HG03378 (cell line): ENCODE results near the gene FLII.

Experiments used
- ATAC-seq: cut with Tn5 transposase; IDR thresholded peaks from one replicate; pipeline ENCODE4 v1.9.1; 2021; ENCODE audit warnings: mild to moderate bottlenecking, moderate library complexity; ENCODE audit not compliant: unreplicated experiment

FLII gene

GRCh38 chr17:18260332-18261145 lies 2.0 kb upstream of the FLII start, which contains the start of gene MIEF2:
MIEF2 (plus strand) TSS chr17:18260662; CDS start chr17:18262721, 2,059 bp downstream.
- peak; percentile 72 for ATAC-seq

DNA sequence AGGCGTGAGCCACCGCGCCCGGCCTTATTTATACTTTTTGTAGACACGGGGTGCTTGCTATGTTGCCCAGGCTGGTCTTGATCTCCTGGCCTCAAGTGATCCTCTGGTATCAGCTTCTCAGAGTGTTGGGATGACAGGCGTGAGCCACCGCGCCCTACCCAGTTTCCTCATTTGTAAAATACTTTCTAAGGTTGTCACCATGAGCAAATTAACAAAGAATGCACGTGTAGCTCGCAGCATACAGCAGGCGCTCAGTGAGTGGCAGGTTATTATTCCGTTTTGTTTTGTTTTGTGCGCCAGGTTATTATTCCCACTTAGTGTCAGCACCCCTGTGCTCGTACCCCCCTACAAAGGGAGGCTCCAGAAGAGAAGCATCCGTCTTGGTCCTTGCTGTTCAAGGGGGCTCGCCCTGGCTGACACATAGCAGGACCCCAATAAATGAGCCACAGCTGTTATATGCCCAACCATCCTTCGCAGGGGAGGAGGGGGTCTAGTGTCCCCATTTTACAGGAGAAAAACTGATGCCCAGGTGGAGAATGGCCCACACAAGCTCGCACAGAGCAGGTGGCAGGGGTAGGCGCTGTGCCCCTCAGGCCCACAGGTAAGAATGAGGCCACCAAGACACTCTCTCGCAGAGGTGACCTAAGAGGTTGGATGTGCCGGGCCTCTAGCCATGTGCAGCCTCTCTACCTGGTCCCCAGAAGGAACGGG lies 1.2 kb upstream of the FLII start:
- ATAC-seq = no peak

- ATAC-seq = no peak
These were observed 569 bp downstream of the FLII start for GRCh38 chr17:18257982-18258355.

DNA sequence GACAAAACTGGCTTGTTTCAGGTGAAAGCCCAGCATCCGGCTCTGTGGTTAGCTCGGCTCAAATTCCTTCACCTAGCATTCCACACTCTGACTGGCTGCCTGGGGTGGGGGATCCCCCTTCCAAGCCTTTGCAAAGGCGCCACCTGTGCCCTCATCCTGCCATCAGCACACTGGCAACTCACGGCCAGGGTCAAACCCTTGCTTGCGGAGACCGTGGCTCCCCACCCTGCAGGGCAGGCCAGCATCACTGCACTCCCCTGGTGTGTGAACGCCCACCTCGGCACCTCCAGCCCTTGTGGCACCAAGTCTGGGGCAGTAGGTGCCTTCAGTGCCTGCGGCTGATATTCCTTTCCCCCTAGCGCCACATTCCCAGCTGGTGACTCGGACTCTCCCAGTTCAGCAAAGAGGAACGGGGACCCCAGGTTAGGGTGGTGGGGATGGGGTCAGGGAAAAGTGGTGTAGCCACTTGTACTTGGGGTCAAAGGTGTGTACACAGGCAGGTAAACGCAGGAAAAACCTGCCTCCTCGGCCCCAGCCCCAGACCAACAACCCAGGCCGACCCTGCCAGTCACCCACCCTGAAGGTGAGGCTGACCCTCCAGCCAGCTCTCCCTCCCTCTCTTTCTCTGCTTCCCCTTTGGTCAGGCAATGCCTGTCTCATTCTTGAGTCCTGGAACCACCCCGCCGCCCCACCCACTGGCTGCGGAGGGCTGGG lies 1.1 kb downstream of the FLII start:
- ATAC-seq = no peak

- no peak for ATAC-seq
These were observed 1.8 kb downstream of the FLII start for GRCh38 chr17:18256776-18257175.

DNA sequence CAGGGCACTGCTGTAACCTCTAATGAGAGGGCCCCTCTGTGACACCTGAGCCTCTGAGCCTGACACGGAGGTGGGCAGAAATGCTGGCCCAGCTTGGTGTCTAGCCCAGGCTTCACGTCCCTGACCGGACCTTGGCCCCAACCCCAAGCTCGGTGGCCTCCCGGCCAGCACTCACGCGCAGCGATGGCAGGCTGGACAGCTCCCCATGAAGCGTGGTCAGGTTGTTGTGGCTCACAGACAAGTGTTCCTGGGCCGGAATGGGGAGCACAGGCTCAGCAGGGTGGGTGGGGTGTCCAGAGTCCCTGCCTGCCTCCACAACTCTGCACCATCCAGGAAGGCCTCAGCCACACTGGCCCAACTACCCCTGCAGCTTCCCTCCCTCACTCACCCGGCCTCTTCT lies 2.2 kb downstream of the FLII start:
- ATAC-seq = no peak

DNA sequence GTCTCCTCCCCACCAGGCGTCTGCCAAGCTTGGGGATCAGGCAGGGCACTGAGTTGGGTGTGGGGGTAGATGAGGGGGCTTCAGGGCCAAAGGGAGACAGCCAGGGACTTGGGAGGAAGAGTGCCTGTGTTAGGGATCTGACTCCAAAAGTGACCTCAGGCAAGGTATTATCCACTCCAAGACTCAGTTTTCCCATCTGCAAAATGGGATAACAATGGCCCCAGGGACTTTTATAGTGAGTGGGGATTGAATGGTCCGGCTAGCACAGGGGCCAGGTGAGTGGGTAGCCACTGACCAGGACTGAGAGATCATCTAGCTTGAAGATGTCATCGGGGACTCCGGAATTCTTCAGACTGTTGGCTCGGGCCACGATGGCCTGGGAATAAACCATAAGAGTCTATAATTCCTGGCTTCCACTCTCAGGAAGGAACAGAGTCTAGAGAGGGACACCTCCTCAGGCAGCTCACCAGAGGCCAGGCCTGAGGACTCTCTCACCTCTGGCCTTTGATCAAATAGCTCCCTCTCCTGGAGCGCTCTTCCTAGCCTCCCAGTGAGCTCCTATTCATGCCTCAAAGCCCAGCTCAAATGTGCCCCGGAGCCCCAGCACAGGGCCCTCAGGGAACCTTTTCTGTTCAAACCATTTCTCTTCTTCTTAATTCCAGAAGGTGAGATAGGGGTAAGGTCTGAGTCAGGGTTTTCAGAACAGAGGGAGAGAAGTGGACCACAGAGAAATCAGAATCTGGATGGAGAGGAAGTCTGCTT lies 3.5 kb downstream of the FLII start:
- no peak for ATAC-seq

DNA sequence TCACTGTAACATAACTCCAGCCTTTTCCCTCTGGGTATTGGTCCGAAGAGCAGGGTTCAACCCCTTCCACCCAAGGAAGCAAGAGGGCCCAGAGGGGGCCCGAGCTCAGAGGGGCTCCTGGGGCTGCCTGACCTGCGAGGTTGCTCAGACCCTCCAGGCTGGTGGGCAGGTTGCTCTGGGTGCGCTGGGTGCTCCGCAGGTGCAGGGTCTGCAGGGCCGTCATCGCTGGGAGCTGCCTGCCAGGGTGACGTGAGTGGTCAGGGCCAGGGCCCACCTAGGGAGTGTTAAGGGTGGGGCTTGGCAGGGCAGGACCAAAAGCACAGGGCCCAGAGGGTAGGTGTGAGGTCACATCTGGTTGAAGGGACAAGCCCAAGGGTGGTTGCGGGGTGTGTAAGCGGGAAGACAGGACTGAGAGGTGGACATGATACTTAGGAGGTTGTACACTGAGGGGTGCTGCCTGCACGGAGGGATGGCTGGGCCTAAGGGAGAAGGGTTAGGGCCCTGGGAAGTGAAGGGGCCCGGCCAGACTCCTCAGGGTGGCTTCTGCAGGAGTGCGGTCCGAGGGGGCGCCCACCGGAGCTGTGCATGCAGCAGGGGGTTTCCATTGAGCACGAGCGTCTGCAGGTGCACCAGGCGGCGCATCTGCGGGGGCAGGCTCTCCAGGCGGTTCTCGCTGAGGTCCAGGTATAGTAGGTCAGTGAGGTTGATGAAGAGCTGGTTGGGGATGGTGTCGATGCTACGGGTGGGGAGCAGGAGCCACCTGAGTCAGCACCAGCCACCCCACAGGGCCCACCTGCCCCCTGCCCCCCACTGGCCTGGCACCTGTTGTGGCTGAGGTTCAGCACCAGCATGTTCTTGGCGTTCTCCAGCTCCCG lies 4.4 kb downstream of the FLII start:
- ATAC-seq = no peak

DNA sequence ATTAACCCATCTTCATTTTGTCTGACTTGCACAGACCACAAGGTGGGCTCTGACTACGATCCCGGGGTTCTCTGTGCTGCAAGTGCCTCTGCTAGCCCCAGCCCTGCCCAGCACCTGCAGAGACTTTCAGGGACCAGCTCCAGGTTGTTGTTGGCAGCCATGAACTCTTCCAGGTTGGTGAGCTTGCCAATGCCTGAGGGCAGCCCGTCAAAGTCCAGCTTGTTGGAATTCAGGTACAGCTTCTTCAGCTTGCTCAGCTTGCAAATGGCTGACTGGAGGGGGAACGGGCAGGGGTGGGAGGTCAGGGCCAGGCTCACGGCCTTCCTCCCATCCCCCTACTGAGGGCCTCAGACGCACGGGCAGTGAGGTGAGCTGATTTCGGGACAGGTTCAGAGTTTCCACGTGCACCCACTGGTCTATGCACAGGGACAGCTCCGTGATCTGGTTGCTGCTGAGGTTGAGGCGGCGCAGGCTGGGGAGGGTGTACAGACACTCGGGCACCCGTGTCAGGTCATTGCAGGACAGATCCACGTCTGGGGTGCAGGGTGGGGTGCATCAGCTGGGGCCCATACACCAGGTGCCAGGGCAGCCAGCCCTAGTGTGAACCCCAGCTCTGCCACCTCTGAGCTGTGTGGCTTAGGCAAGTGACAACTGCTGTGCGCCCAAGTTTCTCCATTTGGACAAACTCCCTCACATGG lies 5.2 kb downstream of the FLII start:
- ATAC-seq = no peak

DNA sequence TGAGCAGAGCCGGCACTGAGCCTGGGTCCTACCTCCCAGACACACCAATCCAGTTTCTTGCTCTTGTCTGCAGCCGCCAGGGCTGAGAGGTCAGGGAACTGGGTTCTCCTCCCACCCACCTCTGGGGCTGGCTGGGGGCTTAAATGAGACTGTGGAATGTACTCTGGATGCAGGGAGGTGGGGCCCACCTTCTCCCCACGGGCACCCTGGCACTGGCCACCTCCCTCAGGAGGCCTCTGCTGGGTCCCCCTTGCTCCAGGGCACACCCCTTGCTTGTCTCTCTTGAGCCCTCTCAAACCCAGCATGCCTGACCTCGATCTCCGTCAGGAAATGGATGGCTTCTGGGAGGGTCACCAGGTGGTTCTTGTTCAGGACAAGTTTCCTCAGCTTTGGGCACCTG lies 6.4 kb downstream of the FLII start:
- ATAC-seq = no peak

DNA sequence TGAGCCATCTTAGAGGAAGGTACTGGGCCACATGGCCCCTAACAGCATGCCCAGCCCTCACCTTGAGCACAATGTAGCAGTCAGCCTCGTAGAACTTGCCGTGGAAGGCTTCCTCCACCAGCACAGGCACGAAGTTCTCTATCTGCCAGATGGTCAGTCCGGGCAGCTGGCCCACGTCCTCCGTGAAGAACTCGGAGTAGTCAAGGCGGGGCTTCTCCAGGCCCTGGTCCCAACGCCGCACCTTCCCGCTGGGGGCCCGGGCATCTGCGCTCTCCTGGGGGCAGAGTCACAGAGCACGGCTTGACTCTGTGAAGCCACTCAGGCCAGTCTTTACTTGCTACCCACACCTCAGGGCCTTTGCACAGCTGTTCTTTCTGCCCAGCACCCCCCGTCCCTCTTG lies 7.3 kb downstream of the FLII start:
- ATAC-seq = no peak

- no peak for ATAC-seq
These were observed 7.8 kb downstream of the FLII start for GRCh38 chr17:18250708-18251107.

DNA sequence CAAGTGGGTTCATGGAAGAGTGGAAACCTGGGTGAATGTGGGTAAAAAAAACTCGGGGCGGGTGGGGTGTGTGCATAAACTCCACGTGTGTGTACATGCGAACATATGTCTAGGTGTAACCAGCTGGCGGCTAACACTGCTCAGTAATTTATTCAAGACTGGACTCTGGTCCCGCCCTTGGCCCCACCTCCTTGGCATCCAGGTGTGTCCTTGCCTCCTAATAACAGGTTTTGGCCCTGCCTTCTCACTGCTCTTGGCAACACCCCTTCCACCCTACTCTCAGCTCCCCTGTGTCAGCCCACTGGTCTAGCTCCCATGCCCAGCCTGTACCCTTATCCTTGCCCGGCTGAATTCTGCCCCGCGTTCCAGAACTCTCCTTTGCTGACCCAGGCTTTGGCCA lies 8.3 kb downstream of the FLII start:
- ATAC-seq = no peak

DNA sequence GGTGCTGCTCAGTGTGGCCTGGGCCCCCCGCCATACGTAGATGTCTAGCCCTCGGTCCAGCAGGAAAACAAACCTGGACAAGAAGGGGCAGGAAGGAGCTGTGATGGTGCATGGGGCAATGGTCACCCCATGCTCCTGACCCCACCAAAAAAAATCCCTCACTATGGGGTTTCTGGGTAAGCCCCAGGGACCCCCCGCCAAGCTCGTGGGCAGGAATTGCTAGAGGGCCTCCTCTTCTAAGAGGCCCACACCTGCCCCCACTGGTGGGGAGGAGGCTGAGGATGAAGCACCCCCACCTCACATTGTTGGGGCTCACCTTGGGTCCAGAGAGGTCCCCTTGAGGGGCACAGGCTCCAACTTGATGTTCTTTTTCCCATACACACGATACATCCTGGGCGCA lies 9.7 kb downstream of the FLII start:
- ATAC-seq = no peak

- ATAC-seq = no peak
These were observed 10.2 kb downstream of the FLII start for GRCh38 chr17:18248300-18248731.

- no peak for ATAC-seq
These were observed 10.9 kb downstream of the FLII start for GRCh38 chr17:18247613-18248001.

DNA sequence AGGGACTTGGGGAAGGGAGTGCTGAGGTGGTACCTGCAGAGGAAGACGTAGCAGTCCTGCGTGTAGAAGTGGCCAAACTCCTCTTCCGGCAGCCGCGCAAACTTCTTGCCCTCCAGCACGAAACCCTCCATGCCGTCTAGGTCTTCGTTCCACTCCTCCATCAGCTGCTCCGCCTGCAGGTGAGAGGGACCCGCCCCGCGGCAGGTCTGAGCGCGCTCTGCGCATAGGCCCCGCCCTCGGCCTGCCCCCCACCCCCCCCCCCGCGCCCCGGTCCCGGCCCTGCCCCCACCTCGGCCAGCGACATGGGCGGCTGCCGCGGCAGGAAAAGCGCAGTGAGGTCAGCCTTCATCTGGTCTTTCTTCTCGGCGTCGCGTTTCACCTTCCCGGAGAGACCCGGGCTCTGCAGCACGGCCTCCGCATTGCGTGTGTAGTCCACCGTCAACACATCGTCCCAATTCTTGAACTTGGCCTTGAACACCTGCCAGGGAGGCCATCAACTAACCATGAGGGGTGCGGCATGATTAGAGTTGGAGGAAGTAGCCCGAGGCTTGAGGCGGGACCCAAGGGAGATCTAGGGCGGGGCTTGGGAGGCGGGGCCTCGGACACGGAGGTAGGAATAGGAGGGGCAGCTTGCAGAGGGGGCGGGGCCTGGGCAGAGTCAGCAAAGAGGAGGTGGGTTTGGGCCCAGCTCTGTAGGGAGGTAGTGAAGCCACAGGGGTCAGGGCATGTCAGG lies 11.5 kb downstream of the FLII start:
- ATAC-seq = no peak

DNA sequence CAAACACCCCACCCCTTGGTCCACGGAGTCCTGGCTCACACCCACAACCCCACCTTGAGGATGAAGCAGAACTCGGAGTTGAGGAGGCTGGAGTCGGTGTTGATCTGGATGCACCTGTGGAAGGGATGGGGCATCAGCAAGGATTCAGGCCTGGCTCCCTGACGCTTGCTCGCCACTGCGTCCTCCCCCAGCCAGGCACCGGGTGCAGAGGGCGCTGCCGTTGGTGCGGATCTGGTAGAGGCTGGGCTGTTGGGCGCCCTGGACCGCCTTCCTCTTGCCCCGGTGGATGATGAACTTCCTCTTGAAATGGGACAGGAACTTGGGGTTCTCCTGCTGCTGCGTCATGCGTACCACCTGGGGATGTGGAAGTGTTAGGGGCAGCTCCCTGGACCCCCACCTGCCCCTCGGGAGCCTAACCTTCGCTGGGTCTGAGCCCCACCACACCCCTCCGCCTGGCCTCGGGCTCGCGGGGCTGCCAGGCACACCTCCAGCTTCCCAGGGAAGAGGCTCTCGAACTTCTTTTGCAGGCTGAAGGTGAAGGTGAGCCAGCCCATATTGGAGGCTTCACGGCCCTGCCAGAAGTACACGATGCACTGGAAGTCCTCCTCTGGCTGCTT lies 12.3 kb downstream of the FLII start:
- no peak for ATAC-seq
